Endothelial cell (in vitro differentiated cells): Measurements from ENCODE around the gene SLC44A2. TPM values are rescaled to one million over a fixed set of nuclear protein-coding genes. Genes with fewer than 3 reads are reported as not detected.

Experiments
- DNase-seq: peaks from one replicate; pipeline ENCODE4 v3.0.0; 2021; ENCODE audit warnings: low spot score
- H3K27ac Mint-ChIP-seq: one replicate; pipeline ENCODE4 v1.8.0; 2021; ENCODE audit warnings: mixed read lengths, inconsistent platforms; ENCODE audit not compliant: unreplicated experiment
- H3K27me3 Mint-ChIP-seq: one replicate; pipeline ENCODE4 v1.8.0; 2021; ENCODE audit warnings: mild to moderate bottlenecking, moderate library complexity, mixed read lengths, inconsistent platforms; ENCODE audit not compliant: unreplicated experiment
- H3K36me3 Mint-ChIP-seq: one replicate; pipeline ENCODE4 v1.8.0; 2021; ENCODE audit warnings: mild to moderate bottlenecking, low read depth, mixed read lengths, inconsistent platforms; ENCODE audit not compliant: unreplicated experiment
- H3K4me1 Mint-ChIP-seq: one replicate; pipeline ENCODE4 v1.8.0; 2021; ENCODE audit warnings: mild to moderate bottlenecking, mixed read lengths, inconsistent platforms; ENCODE audit not compliant: unreplicated experiment
- H3K4me3 Mint-ChIP-seq: one replicate; pipeline ENCODE4 v1.8.0; 2021; ENCODE audit warnings: mild to moderate bottlenecking, mixed read lengths, inconsistent platforms; ENCODE audit not compliant: unreplicated experiment
- H3K9me3 Mint-ChIP-seq: one replicate; pipeline ENCODE4 v1.8.0; 2021; ENCODE audit warnings: mixed read lengths, inconsistent platforms; ENCODE audit not compliant: unreplicated experiment
- CTCF ChIP-seq: fragments of 200-600 bp; sonication (generic); IDR thresholded peaks from one replicate; pipeline ENCODE4 v1.5.0; 2021; ENCODE audit warnings: antibody characterized with exemption; ENCODE audit not compliant: unreplicated experiment
- total RNA-seq: library from RNA; stranded (reverse); fragmentation: NEBNext Ultra II Directional; extraction: Animal tissue kit (Norgen Biotek cat#: 25700); gene quantifications from one replicate; pipeline ENCODE4 v1.2.1, GENCODE V29; 2021; ENCODE audit not compliant: unreplicated experiment

Gene SLC44A2
- total RNA-seq, 1 donor from 2014 or later = 272 TPM

GRCh38 chr19:10687518-10688288 lies 62.4 kb downstream of the SLC44A2 start:
- no peak for DNase-seq
- Mint-ChIP-seq H3K36me3 (peaks cover 43% of the 10 kb centered on the region), H3K4me1 (no peaks in the 10 kb centered on the region), H3K9me3 (no peaks in the 10 kb centered on the region), H3K4me3 (peak overlapping the region; percentile 47), H3K27ac (no peak overlapping the region), H3K27me3 (peaks cover 20% of the 10 kb centered on the region)
- TF ChIP-seq CTCF = no peak

DNA sequence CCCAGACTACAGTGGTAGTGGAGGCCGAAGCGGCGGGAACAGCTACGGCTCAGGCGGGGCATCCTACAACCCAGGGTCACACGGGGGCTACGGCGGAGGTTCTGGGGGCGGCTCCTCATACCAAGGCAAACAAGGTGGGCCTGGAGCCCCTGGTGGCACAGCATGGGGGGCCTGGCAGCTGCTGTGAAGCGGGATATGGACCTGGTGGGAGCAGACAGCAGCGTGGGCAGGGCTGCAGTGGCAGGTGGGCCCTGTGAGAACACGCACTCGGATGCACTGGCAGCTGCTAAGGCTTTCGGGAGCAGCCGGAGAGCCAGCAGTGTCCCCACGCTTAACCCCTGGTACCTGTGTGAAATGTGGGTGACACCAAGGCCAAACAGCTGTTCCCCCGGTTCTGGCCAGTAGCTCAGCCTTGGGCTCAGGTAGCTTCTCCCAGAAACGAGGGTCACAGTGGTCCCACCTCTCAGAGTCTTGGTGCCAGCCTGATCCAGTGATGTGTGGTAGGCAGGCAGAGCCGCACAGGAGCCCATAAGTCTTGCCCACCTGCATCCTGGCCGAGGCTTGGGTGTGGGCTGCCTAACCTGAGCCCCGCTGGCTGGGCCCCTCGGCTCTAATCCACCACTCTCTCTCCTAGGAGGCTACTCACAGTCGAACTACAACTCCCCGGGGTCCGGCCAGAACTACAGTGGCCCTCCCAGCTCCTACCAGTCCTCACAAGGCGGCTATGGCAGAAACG lies 63.4 kb downstream of the SLC44A2 start:
- Mint-ChIP-seq H3K4me1 (no peaks in the 10 kb centered on the region), H3K27ac (no peak overlapping the region)

GRCh38 chr19:10690341-10690781 lies 65.0 kb downstream of the SLC44A2 start:
- no peak overlapping the region for H3K27ac Mint-ChIP-seq
- H3K27me3 Mint-ChIP-seq = peaks cover 27% of the 10 kb centered on the region
- H3K4me3 Mint-ChIP-seq = peak overlapping the region; percentile 54
- no peaks in the 10 kb centered on the region for H3K9me3 Mint-ChIP-seq
- no peak for TF ChIP-seq CTCF
- H3K36me3 Mint-ChIP-seq = peaks cover 30% of the 10 kb centered on the region
- no peak for DNase-seq
- H3K4me1 Mint-ChIP-seq = peaks cover 7% of the 10 kb centered on the region

More for the DNA sequence above, 63.4 kb downstream of the SLC44A2 start:
- H3K27me3 Mint-ChIP-seq = peaks cover 21% of the 10 kb centered on the region
- TF ChIP-seq CTCF = no peak
- no peak for DNase-seq
- H3K9me3 Mint-ChIP-seq = no peaks in the 10 kb centered on the region
- H3K36me3 Mint-ChIP-seq = peaks cover 44% of the 10 kb centered on the region
- no peak overlapping the region for H3K4me3 Mint-ChIP-seq

DNA sequence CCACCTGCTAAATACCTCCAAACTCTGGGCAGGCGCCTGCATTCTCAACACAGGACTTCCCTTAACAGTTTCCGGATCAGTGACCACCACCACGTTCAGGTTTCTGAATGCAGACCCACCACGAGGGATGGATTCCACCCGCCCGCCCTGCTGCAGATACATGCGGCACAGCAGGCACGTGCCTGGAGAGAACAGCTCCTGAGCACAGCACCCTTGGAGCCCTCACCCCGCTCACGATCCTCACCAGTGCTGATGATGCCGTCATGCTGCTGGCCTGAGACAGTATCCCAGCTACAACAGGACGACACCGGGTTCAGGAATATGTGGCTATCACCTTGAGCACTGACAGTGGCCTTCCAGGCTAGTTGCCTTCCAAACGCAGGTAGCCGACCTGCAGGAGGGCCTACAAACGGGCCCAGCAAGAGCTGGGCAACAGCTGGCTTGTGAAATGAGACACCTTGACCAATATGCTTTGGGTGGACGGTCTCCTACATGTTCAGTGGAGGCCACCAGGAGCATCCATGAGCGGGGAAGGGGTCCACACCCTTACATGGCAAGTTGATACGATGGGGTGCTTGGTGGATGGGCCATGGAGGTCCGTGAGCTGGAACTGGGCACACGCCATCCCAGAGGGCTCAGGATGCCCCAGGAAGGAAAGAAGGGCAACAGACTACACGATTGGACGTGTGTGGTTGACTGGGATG lies 66.0 kb downstream of the SLC44A2 start:
- Mint-ChIP-seq H3K4me1 (peaks cover 13% of the 10 kb centered on the region), H3K27ac (no peak overlapping the region), H3K9me3 (no peaks in the 10 kb centered on the region), H3K36me3 (peaks cover 29% of the 10 kb centered on the region), H3K27me3 (peaks cover 29% of the 10 kb centered on the region), H3K4me3 (peak overlapping the region; percentile 47)
- DNase-seq = no peak
- TF ChIP-seq CTCF = no peak
